ENCODE results near the gene MCTP1. TPM values are rescaled to one million over a fixed set of nuclear protein-coding genes. Genes with fewer than 3 reads are reported as not detected.

The MCTP1 gene
- total and polyA plus RNA-seq, 2 of the 8 experiments (the other 6 are each of a cell fraction or from before 2014, with no cell fraction given): 0.56 to 3.4 TPM

- Histone ChIP-seq H3K9ac (replicated peaks in 1 of 4; ENCODE audit: extremely low read depth in 1 of 4, low read depth in 3 of 4, low read length in 3 of 4) (no peak overlapping the region), H4K91ac (replicated peaks; ENCODE audit: insufficient read length, low read length) (no peak overlapping the region), H3K18ac (ENCODE audit: extremely low read depth, low read length) (no peak overlapping the region), H2BK15ac (ENCODE audit: low read length) (no peak overlapping the region), H3K36me3 (ENCODE audit: control insufficient read depth in 2 of 4, insufficient read depth in 4 of 4, low read length in 3 of 4) (no peaks in the 10 kb centered on the region), H3K4ac (replicated peaks; ENCODE audit: insufficient read length, low read depth, low read length) (no peak overlapping the region), H2BK5ac (ENCODE audit: low read depth, low read length) (no peak overlapping the region), H4K5ac (ENCODE audit: insufficient read length, low read depth, low read length) (no peak overlapping the region), H3K79me2 (ENCODE audit: control insufficient read depth in 1 of 2, insufficient read depth in 2 of 2, low read length in 2 of 2) (no peaks in the 10 kb centered on the region), H4K8ac (ENCODE audit: extremely low read depth, insufficient read depth, low read length) (no peak overlapping the region), H3K56ac (replicated peaks; ENCODE audit: insufficient read length, low read depth, low read length) (no peak overlapping the region), H3K79me1 (ENCODE audit: low read depth, low read length) (no peaks in the 10 kb centered on the region), H3K14ac (ENCODE audit: insufficient read length) (no peak overlapping the region), H4K20me1 (replicated peaks in 1 of 2; ENCODE audit: control insufficient read depth in 1 of 2, insufficient read depth in 2 of 2, low read length in 2 of 2) (no peaks in the 10 kb centered on the region), H3K9me3 (ENCODE audit: insufficient read depth in 2 of 2, low read depth in 1 of 2, low read length in 1 of 2) (no peaks in the 10 kb centered on the region), H3K4me3 (ENCODE audit: extremely low read depth in 1 of 4, insufficient read depth in 2 of 4, low read depth in 3 of 4, low read length in 4 of 4) (no peak overlapping the region), H2BK12ac (ENCODE audit: low read depth, low read length) (no peak overlapping the region), H2BK120ac (replicated peaks; ENCODE audit: low read depth, low read length) (no peak overlapping the region), H3K23ac (ENCODE audit: insufficient read length) (no peak overlapping the region), H2BK20ac (ENCODE audit: low read length) (no peak overlapping the region), H3K4me1 (replicated peaks in 1 of 4; ENCODE audit: control insufficient read depth in 3 of 4, insufficient read depth in 4 of 4, low read length in 3 of 4) (peaks cover 0 to 4% (median under 1%) of the 10 kb centered on the region in 4 experiments; a peak in 1 of 7 replicates), H3K4me2 (ENCODE audit: insufficient read depth in 1 of 2, low read depth in 2 of 2, low read length in 2 of 2) (no peak overlapping the region), H3K27ac (ENCODE audit: low read depth, low read length) (no peak overlapping the region), H2AFZ (ENCODE audit: low read length) (no peak overlapping the region), H2AK5ac (ENCODE audit: low read depth, low read length) (no peak overlapping the region), H3K23me2 (ENCODE audit: low read depth, low read length) (no peaks in the 10 kb centered on the region; the same call in 1 of the 2 replicates), H3K27me3 (replicated peaks in 1 of 4; ENCODE audit: control insufficient read depth in 3 of 4, extremely low read depth in 1 of 4, insufficient read depth in 3 of 4, low read length in 3 of 4) (no peaks in the 10 kb centered on the region)
- no peak for FAIRE-seq
- WGBS, 2 experiments (ENCODE audit: extremely low coverage in 1 of 2, insufficient coverage in 1 of 2, insufficient read length in 1 of 2, insufficient replicate concordance in 2 of 2, low coverage in 1 of 2, low lambda C conversion rate in 2 of 2, missing lambda C conversion rate in 1 of 2): 64% methylated on average over 3 of the region's 3 CpGs; no CpG with 5 or more reads in 1 of the 2 experiments
- CTCF ChIA-PET (ENCODE audit: partially characterized antibody): interaction anchor here (0.6 to 1.6 kb wide), 3 partner anchors 15 to 257 kb away, joined by 3 to 4 read pairs (median 3); partner anchors contain the start of gene MCTP1
- POLR2A ChIA-PET (ENCODE audit: partially characterized antibody): no interaction called here
- no peak for TF ChIP-seq SAP30 (IDR thresholded peaks at IDR 0.05; ENCODE audit: insufficient read depth, insufficient replicate concordance, low read length)
- no peak for TF ChIP-seq NRF1 (IDR thresholded peaks at IDR 0.05; ENCODE audit: low read depth, low read length)
- DNase-seq (ENCODE audit: low read depth in 1 of 2, low spot score in 2 of 2): no peak
Observed at GRCh38 chr5:95027775-95028174, 257.1 kb downstream of the MCTP1 start.

All from H1 (cell line).